Endothelial cell of umbilical vein (primary cell): ENCODE data around the gene GINS3.
"Not testable (repeated sequence)": the region's sequence is repeated elsewhere in the genome, so short reads cannot be mapped to it uniquely, and the experiment has no call there.

Experiments used
- CTCF ChIP-seq, 2 donors: IDR thresholded peaks; 1 replicate in 1 of 2; 2 replicates in 1 of 2; pipeline ENCODE4 v1.5.1; 2011; ENCODE audit warnings: low read length in 2 of 2, mild to moderate bottlenecking in 2 of 2, moderate library complexity in 2 of 2, control low read depth in 1 of 2, inconsistent platforms in 1 of 2, low read depth in 1 of 2; ENCODE audit not compliant: insufficient read depth in 1 of 2; ENCODE audit errors: extremely low read depth in 1 of 2
- MAX ChIP-seq: IDR thresholded peaks from 2 replicates; pipeline ENCODE4 v1.6.1; 2011; ENCODE audit not compliant: insufficient read depth, insufficient read length

GRCh38 chr16:58415961-58416360, 23.7 kb downstream of the GINS3 start:
- not testable (repeated sequence) for TF ChIP-seq CTCF (IDR thresholded peaks at IDR 0.05; ENCODE audit: extremely low read depth in 1 of 2, insufficient read depth in 1 of 2, low read depth in 1 of 2, low read length in 2 of 2); MAX
